Measurements from ENCODE around the gene NRCAM. TPM values are rescaled to one million over a fixed set of nuclear protein-coding genes. Genes with fewer than 3 reads are reported as not detected.
A peak's percentile ranks its signal among the peaks of the same experiment; 100 is the strongest.

Gene NRCAM
- total and polyA plus RNA-seq, 2 of the 8 experiments (the other 6 are each of a cell fraction or from before 2014, with no cell fraction given) = 2.7 to 3.8 TPM

DNA sequence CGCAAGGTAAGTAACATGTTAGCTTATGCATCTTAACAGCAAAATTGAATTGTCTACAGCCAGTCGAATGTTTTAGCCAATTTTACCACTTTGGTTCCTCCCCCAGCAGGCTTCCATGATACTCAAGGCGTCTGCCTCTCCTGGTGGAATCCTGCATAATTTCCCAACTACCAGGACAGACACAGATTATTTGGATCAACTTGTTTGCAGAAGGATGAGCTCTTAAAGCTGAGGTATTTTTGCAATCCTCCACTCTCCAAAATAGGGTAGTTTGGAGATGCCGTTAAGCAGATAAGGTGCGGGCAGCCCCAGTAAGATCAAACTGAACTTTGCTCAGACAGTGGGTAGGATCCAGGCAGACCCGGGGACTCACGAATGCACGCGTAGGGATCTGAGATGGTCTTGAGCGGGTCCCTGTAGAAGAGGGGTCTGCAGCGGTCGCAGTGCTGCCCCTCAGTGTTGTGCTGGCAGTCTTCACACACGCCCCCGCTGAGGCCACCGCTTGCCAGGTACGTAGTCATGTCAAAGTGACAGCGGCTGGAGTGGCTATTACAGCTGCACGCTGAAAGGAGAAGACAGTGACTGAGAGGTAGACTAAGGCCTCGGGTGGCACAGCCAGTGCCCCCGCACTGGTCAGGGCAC, 353.4 kb downstream of the NRCAM start:
- Histone ChIP-seq H3K4me3 (ENCODE audit: extremely low read depth in 1 of 4, insufficient read depth in 2 of 4, low read depth in 3 of 4, low read length in 4 of 4) (no peak overlapping the region), H4K8ac (ENCODE audit: extremely low read depth, insufficient read depth, low read length) (no peak overlapping the region), H3K27ac (ENCODE audit: low read depth, low read length) (no peak overlapping the region), H3K4me2 (ENCODE audit: insufficient read depth in 1 of 2, low read depth in 2 of 2, low read length in 2 of 2) (no peak overlapping the region), H2AK5ac (ENCODE audit: low read depth, low read length) (no peak overlapping the region), H3K14ac (ENCODE audit: insufficient read length) (no peak overlapping the region), H4K91ac (replicated peaks; ENCODE audit: insufficient read length, low read length) (no peak overlapping the region), H3K18ac (ENCODE audit: extremely low read depth, low read length) (no peak overlapping the region), H2BK15ac (ENCODE audit: low read length) (no peak overlapping the region), H3K27me3 (replicated peaks in 1 of 4; ENCODE audit: control insufficient read depth in 3 of 4, extremely low read depth in 1 of 4, insufficient read depth in 3 of 4, low read length in 3 of 4) (no peaks in the 10 kb centered on the region), H3K56ac (replicated peaks; ENCODE audit: insufficient read length, low read depth, low read length) (no peak overlapping the region), H3K79me1 (ENCODE audit: low read depth, low read length) (no peaks in the 10 kb centered on the region), H3K36me3 (ENCODE audit: control insufficient read depth in 2 of 4, insufficient read depth in 4 of 4, low read length in 3 of 4) (no peaks in the 10 kb centered on the region), H3K23me2 (ENCODE audit: low read depth, low read length) (no peaks in the 10 kb centered on the region), H3K79me2 (ENCODE audit: control insufficient read depth in 1 of 2, insufficient read depth in 2 of 2, low read length in 2 of 2) (no peaks in the 10 kb centered on the region), H2BK12ac (ENCODE audit: low read depth, low read length) (no peak overlapping the region), H2BK120ac (replicated peaks; ENCODE audit: low read depth, low read length) (no peak overlapping the region), H3K4me1 (replicated peaks in 1 of 4; ENCODE audit: control insufficient read depth in 3 of 4, insufficient read depth in 4 of 4, low read length in 3 of 4) (no peaks in the 10 kb centered on the region), H3K4ac (replicated peaks; ENCODE audit: insufficient read length, low read depth, low read length) (no peak overlapping the region), H4K5ac (ENCODE audit: insufficient read length, low read depth, low read length) (no peak overlapping the region), H2AFZ (ENCODE audit: low read length) (peak overlapping the region; percentile 66; the same call in 1 of the 2 replicates), H3K9me3 (ENCODE audit: insufficient read depth in 2 of 2, low read depth in 1 of 2, low read length in 1 of 2) (no peaks in the 10 kb centered on the region), H2BK20ac (ENCODE audit: low read length) (no peak overlapping the region), H3K9ac (replicated peaks in 1 of 4; ENCODE audit: extremely low read depth in 1 of 4, low read depth in 3 of 4, low read length in 3 of 4) (no peak overlapping the region; a peak in 1 of 7 replicates), H3K23ac (ENCODE audit: insufficient read length) (no peak overlapping the region), H2BK5ac (ENCODE audit: low read depth, low read length) (no peak overlapping the region), H4K20me1 (replicated peaks in 1 of 2; ENCODE audit: control insufficient read depth in 1 of 2, insufficient read depth in 2 of 2, low read length in 2 of 2) (no peaks in the 10 kb centered on the region)
- 89% methylated on average over 20 of the region's 20 CpGs; no CpG with 5 or more reads in 1 of the 2 experiments for whole genome bisulfite sequencing, 2 experiments (ENCODE audit: extremely low coverage in 1 of 2, insufficient coverage in 1 of 2, insufficient read length in 1 of 2, insufficient replicate concordance in 2 of 2, low coverage in 1 of 2, low lambda C conversion rate in 2 of 2, missing lambda C conversion rate in 1 of 2)
- DNase-seq (ENCODE audit: low read depth in 1 of 2, low spot score in 2 of 2) (no peak), FAIRE-seq (no peak)
- ChIA-PET POLR2A (ENCODE audit: partially characterized antibody) (no interaction called here), CTCF (ENCODE audit: partially characterized antibody) (interaction anchor here (0.7 to 3.7 kb wide), 4 partner anchors 11 to 272 kb away, joined by 3 to 21 read pairs (median 3); no protein-coding TSS in a partner anchor)
- TF ChIP-seq EZH2 (IDR thresholded peaks at IDR 0.05; ENCODE audit: low read depth, low read length, severe bottlenecking) (no peak), POU5F1 (IDR thresholded peaks at IDR 0.05; ENCODE audit: low read depth, low read length) (no peak), RNF2 (IDR thresholded peaks at IDR 0.05; ENCODE audit: borderline replicate concordance, low read depth, low read length, missing control alignments, poor library complexity, severe bottlenecking) (no peak), KDM4A (IDR thresholded peaks at IDR 0.05; ENCODE audit: low read depth, low read length, severe bottlenecking) (no peak), MAFK (IDR thresholded peaks at IDR 0.05; ENCODE audit: low read depth, low read length) (no peak), GTF2F1 (IDR thresholded peaks at IDR 0.05; ENCODE audit: borderline replicate concordance, low read depth, low read length) (no peak), SAP30 (IDR thresholded peaks at IDR 0.05; ENCODE audit: insufficient read depth, insufficient replicate concordance, low read length) (no peak), GABPA (IDR thresholded peaks at IDR 0.05; ENCODE audit: borderline replicate concordance, insufficient read depth, low read length) (no peak), SP1 (IDR thresholded peaks at IDR 0.05; ENCODE audit: low read depth, low read length) (no peak), JUN (IDR thresholded peaks at IDR 0.05; ENCODE audit: low read depth, low read length) (no peak), CREB1 (IDR thresholded peaks at IDR 0.05) (no peak), RFX5 (IDR thresholded peaks at IDR 0.05; ENCODE audit: borderline replicate concordance, low read depth, low read length) (no peak), CBX5 (IDR thresholded peaks at IDR 0.05; ENCODE audit: low read depth, low read length) (no peak), SP2 (IDR thresholded peaks at IDR 0.05; ENCODE audit: low read length) (no peak)

All from H1 (cell line).